Peyer's patch (tissue), 4 donors: Measurements from ENCODE around the gene HSPB3.

Experiments
- POLR2A ChIP-seq, 2 donors: fragments of 450-650 bp; IDR thresholded peaks; one replicate each; pipeline ENCODE4 v1.5.1; 2017; ENCODE audit warnings: antibody characterized with exemption in 2 of 2, mild to moderate bottlenecking in 2 of 2, moderate library complexity in 2 of 2
- TF ChIP-seq, protein P1 (sequence below), 6 experiments: fragments of 450-650 bp in 4 of 6; fragments of 200-600 bp in 2 of 6; sonication (generic) in 1 of 6; IDR thresholded peaks; one replicate each; pipeline ENCODE4 v1.5.1; 2017 to 2019; ENCODE audit warnings: antibody characterized with exemption in 6 of 6, mild to moderate bottlenecking in 3 of 6, moderate library complexity in 1 of 6

DNA sequence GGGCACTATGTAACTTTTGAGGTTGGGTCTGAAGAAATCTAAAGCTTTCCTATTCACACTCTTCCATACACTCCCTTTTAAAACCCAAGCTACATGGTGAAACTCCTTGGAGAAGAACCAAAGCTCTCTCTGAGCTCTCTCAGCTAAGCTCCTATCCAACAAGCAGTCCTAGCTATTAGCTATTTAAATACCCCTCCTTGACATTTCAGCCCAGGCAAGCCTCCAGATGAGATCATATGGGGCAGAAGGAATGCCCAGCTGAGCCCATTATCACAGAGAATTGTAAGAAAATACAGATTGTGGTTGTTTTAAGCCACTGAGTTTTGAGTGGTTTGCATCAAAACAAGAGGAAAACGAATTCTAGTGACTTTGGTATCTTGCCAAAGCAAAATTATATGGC lies 15.2 kb downstream of the HSPB3 start:
- TF ChIP-seq, protein P1, sequence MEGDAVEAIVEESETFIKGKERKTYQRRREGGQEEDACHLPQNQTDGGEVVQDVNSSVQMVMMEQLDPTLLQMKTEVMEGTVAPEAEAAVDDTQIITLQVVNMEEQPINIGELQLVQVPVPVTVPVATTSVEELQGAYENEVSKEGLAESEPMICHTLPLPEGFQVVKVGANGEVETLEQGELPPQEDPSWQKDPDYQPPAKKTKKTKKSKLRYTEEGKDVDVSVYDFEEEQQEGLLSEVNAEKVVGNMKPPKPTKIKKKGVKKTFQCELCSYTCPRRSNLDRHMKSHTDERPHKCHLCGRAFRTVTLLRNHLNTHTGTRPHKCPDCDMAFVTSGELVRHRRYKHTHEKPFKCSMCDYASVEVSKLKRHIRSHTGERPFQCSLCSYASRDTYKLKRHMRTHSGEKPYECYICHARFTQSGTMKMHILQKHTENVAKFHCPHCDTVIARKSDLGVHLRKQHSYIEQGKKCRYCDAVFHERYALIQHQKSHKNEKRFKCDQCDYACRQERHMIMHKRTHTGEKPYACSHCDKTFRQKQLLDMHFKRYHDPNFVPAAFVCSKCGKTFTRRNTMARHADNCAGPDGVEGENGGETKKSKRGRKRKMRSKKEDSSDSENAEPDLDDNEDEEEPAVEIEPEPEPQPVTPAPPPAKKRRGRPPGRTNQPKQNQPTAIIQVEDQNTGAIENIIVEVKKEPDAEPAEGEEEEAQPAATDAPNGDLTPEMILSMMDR (IDR thresholded peaks at IDR 0.05) = no peak
- no peak for TF ChIP-seq POLR2A (IDR thresholded peaks at IDR 0.05)
